Esophagus mucosa (tissue), 1 donor: ENCODE data around the gene TBC1D10A. TPM values are rescaled to one million over a fixed set of nuclear protein-coding genes. Genes with fewer than 3 reads are reported as not detected.

Experiments used
- ATAC-seq: fragments of 200-7000 bp; cut with Tn5 transposase; one replicate; pipeline ENCODE4 v1.9.1; 2020
- total RNA-seq: library from RNA; stranded (reverse); gene quantifications from one replicate; pipeline ENCODE4 v1.2.4, GENCODE V29; 2023
- donor health status: DM: yes; HTN: yes; CAD: no.

Gene TBC1D10A
- total RNA-seq, 1 donor from 2014 or later, result 44.5 TPM

GRCh38 chr22:30245985-30246813 is 80.5 kb downstream of the TBC1D10A start, which contains the start of gene LIF:
TSS of gene LIF (minus strand) at chr22:30246759. CDS start at chr22:30246695, 64 bp downstream.
- no peak for ATAC-seq

GRCh38 chr22:30245181-30245984 is 81.4 kb downstream of the TBC1D10A start:
- no peak for ATAC-seq

- no peak for ATAC-seq
Observed at GRCh38 chr22:30244641-30245040, 82.1 kb downstream of the TBC1D10A start.

GRCh38 chr22:30244066-30244465 is 82.7 kb downstream of the TBC1D10A start:
- no peak for ATAC-seq

- no peak for ATAC-seq
Observed at GRCh38 chr22:30243661-30244060, 83.1 kb downstream of the TBC1D10A start.

Other genes with a start within 250 kb of the TBC1D10A start
- not detected for gene HORMAD2, start 246.5 kb downstream of the TBC1D10A start, total RNA-seq
- gene LIF, start 80.2 kb downstream of the TBC1D10A start, total RNA-seq, result 0.24 TPM
- 0.28 TPM for gene OSM, start 60.1 kb downstream of the TBC1D10A start, total RNA-seq
- gene CASTOR1, start 37.4 kb downstream of the TBC1D10A start, total RNA-seq, result 43.7 TPM
- gene SF3A1, start 30.0 kb upstream of the TBC1D10A start, total RNA-seq, result 111 TPM
- gene CCDC157, start 30.1 kb upstream of the TBC1D10A start, total RNA-seq, result 1.2 TPM
- 4.8 TPM for gene RNF215, start 60.5 kb upstream of the TBC1D10A start, total RNA-seq
- gene SEC14L2, start 70.1 kb upstream of the TBC1D10A start, total RNA-seq, result 19.9 TPM
- 14.1 TPM for gene MTFP1, start 98.8 kb upstream of the TBC1D10A start, total RNA-seq
- not detected for gene SEC14L3, start 145.1 kb upstream of the TBC1D10A start, total RNA-seq
- gene SEC14L4, start 178.8 kb upstream of the TBC1D10A start, total RNA-seq, result not detected
- gene SEC14L6, start 219.8 kb upstream of the TBC1D10A start, total RNA-seq, result not detected
- not detected for gene GAL3ST1, start 247.7 kb upstream of the TBC1D10A start, total RNA-seq